NCI-H2196 treated with DMSO at 0.1 percent for 48 hours (cell line): ENCODE measurements around the gene PHKG2.
"Not testable (repeated sequence)": the region's sequence is repeated elsewhere in the genome, so short reads cannot be mapped to it uniquely, and the experiment has no call there.

ENCODE experiments used
- DNase-seq: peaks from one replicate; lab custom pipeline; 2025; ENCODE audit not compliant: unreplicated experiment; lab: John Stamatoyannopoulos, UW

PHKG2 gene

DNA sequence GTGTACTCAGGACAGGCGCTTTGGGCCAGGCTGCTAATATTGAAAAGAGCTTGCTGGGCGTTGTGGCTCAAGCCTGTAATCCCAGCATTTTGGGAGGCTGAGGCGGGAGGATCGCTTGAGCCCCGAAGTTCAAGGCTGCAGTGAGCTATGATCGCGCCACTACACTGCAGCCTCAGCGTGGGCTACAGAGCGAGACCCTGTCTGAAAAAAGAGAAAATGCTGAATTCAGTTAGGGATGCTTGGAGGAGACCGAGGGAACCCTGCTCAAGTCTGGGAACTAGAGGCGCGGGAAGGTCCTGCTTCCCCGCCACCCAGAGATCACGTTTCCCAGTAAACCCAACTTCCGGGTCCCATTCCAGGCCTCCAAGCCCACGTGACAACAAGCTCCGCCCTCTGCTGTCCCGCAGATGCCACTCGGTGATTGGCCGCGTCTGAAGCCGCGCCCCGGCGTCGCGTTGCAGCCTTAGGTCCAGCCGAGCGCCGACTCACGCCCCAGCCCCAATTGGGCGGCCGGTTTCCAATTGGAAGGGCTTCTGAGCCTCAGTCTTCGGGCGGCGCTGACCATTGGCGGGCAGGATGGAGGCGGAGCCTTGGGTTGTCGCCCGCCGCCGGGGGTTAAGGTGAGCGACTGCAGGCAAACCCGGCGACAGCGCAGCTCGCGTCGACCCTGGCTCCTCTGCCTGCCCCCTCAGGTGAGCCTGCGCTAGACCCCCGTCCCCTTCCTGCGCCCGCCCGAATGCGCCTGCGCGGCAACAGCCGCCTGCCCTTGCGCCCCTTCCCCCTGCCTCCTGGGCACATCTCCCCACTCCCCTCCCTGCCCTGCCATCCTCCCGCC, at the start of gene PHKG2:
Gene PHKG2 (plus strand): TSS at position 627 of the 835 bp plus-strand sequence. CDS start 396 bp downstream, outside the sequence.
- DNase-seq, result peak; percentile 98

GRCh38 chr16:30698816-30699614, 49.2 kb upstream of the PHKG2 start, which contains the start of gene SRCAP:
Gene SRCAP, plus strand, starts transcription at chr16:30699171. Its CDS starts 1,654 bp downstream, at chr16:30700825.
- peak; percentile 66 for DNase-seq

DNA sequence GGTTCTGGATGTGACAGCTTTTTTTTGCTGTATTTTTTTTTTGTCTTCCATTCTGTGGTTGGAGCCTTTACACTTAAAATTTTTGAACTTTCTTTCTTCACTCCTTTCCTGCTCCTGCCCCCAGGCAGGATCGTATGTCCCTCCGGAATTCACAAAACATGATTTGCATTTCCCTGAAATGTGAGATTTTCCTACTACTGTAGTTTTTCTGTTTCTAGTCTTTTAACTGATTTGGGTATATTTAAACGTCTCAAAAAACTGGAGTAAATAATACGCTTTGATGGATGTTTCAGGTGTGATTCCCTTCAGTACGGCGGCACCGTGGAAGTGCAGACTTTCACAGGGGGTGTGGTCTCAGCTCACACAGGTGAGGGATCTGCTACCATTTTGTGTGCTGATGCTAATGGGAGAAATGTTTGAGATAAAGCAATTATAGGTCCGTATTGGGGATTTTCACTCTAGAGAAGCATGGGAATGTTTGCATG, 48.6 kb upstream of the PHKG2 start:
- DNase-seq, result no peak

DNA sequence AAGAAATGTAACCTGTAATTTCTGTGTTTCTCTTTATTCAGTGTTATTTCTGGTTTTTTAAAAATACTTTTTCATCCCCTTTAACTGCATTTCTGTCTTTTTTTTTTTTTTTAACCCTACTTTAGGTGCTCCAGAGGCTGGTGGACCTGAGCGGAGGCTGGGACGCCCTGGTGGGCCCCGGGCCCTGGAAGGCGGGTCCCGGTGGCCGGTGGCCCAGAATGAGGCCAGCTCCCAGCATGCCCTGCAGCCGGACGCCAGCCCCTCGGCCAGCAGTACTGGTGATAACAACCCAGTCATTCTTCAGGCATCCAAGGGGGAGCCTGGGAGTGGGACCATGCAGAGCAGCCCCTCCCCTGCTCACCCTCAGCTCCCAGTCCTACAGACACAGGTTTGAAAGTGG, 47.7 kb upstream of the PHKG2 start:
- no peak for DNase-seq

- no peak for DNase-seq
Observed at GRCh38 chr16:30700971-30701370, 47.3 kb upstream of the PHKG2 start.

- DNase-seq, result not testable (repeated sequence)
Observed at GRCh38 chr16:30703071-30703470, 45.2 kb upstream of the PHKG2 start.

DNA sequence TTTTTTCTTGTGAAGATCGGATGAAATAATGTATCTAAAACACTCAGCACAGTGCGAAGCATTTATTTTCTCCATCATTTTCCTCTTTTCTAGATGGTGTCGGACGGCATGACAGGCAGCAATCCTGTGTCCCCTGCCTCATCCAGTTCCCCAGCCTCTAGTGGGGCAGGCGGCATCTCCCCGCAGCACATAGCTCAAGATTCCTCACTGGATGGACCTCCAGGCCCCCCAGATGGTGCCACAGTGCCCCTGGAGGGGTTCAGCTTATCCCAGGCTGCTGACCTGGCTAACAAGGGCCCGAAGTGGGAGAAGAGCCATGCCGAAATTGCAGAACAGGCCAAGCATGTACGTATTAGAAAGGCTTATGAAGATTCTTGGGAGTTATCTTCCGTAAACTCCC, 44.3 kb upstream of the PHKG2 start:
- DNase-seq, result no peak

DNA sequence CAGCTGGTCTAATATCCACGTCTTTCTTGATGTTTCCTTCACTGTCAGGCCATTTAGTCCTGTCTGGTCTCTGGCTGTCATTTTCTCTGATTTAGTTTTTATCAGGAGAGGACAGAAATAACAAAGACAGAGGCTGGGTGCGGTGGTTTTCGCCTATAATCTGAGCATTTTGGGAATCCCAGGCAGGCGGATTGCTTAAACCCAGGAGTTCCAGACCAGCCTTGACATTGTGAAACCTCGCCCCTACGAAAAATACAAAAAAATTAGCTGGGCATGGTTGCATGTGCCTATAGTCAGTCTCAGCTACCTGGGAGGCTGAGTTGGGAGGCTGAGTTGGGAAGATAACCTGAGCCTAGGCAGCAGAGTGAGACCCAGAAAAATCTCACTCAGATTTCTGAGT, 42.2 kb upstream of the PHKG2 start:
- no peak for DNase-seq

- no peak for DNase-seq
Observed at GRCh38 chr16:30710971-30711370, 37.3 kb upstream of the PHKG2 start.

DNA sequence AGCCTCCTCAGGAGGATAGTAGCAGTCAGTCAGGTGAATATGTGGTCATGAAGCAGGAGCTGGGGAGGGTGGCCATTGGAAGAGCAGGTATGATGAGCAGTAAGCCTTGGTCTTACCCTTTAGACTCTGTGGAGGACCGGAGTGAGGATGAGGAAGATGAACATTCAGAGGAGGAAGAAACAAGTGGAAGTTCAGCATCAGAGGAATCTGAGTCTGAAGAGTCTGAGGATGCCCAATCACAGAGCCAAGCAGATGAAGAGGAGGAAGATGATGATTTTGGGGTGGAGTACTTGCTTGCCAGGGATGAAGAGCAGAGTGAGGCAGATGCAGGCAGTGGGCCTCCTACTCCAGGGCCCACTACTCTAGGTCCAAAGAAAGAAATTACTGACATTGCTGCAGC, 36.5 kb upstream of the PHKG2 start:
- DNase-seq, result no peak

GRCh38 chr16:30715750-30716445, 32.3 kb upstream of the PHKG2 start:
- no peak for DNase-seq

DNA sequence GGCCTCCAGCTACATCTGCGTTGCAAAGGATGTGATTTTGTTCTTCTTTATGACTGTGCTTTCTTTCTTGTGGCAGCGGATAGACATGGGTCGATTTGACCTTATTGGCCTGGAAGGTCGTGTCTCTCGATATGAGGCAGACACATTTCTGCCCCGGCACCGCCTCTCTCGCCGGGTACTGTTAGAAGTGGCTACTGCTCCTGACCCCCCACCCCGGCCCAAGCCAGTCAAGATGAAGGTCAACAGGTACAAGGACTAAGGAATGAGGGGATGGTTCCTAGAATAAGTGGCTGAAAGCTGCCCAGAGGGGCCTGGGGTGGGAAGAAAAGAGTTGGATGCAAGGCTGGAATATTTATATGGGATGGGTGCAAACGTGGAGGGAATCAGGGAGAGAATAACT, 28.1 kb upstream of the PHKG2 start:
- DNase-seq, result no peak

GRCh38 chr16:30720694-30721093, 27.5 kb upstream of the PHKG2 start:
- DNase-seq, result no peak

- DNase-seq, result no peak
Observed at GRCh38 chr16:30721167-30721566, 27.1 kb upstream of the PHKG2 start.

DNA sequence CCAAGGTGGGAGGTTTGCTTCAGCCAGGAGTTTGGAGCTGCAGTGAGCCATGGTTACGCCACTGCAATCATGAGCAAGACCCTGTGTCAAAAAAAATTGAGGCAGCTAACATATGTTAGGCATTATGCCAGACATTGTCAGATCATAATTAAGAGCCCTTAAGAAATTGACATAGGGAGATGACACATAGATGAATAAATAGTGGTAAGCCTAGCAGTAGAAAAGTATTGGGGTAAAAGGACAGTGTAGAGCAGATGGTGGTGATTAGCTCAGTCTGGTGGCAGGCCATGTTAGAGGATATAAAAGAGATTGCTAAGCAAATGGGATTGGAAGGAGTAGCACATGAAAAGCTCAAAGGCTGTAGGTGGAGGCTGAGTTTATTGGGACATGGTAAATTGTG, 26.6 kb upstream of the PHKG2 start:
- no peak for DNase-seq

DNA sequence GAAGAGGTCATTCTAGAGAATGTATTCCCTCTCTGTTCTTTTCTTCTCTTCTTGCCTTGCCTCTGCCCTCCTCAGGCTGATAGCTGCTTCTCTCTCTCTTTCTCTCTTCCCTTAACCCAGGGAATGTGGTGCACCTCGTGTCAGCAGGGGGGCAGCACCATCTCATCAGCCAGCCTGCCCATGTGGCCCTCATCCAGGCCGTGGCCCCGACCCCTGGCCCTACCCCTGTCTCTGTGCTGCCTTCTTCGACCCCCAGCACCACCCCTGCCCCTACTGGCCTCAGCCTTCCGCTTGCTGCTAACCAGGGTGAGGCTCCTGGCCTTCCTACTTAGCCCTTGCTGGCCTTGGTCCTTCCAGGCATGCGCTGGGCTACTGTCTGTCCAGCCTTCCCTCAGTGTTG, 25.8 kb upstream of the PHKG2 start:
- DNase-seq, result no peak

GRCh38 chr16:30722916-30723315, 25.3 kb upstream of the PHKG2 start:
- DNase-seq, result no peak

DNA sequence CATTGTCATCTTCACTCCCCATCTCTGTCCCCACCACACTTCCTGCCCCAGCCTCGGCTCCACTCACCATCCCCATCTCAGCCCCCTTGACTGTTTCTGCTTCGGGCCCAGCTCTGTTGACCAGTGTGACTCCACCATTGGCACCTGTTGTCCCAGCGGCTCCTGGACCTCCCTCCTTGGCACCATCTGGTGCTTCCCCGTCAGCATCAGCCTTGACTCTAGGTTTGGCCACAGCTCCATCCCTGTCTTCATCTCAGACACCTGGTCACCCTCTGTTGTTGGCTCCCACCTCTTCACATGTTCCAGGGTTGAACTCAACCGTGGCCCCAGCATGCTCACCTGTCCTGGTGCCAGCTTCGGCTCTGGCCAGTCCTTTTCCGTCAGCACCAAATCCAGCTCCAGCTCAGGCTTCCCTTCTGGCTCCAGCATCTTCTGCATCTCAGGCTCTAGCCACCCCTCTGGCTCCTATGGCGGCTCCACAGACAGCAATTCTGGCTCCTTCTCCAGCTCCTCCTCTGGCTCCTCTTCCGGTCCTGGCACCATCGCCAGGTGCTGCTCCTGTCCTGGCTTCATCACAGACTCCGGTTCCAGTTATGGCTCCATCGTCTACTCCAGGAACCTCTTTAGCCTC, 24.4 kb upstream of the PHKG2 start:
- no peak for DNase-seq

DNA sequence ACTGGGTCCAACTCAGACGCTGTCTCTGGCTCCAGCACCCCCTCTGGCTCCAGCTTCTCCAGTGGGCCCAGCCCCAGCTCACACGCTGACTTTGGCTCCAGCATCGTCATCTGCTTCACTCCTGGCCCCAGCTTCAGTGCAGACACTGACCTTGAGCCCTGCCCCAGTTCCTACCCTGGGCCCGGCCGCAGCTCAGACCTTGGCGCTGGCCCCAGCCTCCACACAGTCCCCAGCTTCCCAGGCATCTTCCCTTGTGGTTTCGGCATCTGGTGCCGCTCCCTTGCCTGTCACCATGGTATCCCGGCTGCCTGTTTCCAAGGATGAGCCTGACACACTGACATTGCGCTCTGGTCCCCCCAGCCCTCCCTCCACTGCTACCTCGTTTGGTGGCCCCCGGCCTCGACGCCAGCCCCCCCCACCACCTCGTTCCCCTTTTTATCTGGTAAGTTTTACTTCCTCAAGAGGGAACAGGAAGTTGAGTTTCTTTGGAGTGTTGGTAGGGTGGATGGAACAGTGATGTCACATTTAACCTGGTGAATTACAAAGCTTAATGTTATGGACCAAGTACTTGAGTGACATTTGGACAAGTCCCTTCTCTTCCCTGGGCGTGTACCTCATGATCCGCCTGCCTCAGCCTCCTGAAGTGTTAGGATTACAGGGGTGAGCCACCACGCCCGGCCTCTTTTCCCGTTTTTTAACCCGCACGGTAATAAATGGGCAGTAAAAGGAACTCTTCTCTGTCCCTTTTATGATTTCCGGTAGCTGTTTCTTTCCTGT, 23.4 kb upstream of the PHKG2 start:
- no peak for DNase-seq

DNA sequence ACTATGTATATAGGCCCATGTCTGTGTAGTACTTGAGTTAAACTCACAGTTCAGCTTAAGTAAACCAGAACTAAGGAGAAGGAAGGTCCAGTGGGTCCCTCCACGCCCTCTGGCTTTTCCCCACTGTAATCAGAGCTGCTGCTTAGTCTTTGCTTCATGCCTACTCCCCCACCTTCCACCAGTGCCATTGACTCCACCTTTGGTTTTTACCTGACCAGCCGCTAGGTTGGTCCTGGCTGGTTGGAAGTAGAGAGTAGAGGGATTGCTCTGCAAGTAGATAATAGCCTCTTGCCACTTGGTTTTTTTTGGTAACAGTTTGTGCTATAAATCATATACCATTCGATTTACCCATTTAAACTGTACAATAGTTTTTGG, 22.8 kb upstream of the PHKG2 start:
- DNase-seq, result no peak
